GM21526 (cell line): ENCODE data around the gene RUNDC3A.
A peak's percentile ranks its signal among the peaks of the same experiment; 100 is the strongest.
"Not testable (repeated sequence)": the region's sequence is repeated elsewhere in the genome, so short reads cannot be mapped to it uniquely, and the experiment has no call there.

Source experiments
- ATAC-seq: cut with Tn5 transposase; IDR thresholded peaks from one replicate; pipeline ENCODE4 v1.9.1; 2021; ENCODE audit warnings: moderate library complexity; ENCODE audit not compliant: unreplicated experiment, low FRiP score

The RUNDC3A gene

DNA sequence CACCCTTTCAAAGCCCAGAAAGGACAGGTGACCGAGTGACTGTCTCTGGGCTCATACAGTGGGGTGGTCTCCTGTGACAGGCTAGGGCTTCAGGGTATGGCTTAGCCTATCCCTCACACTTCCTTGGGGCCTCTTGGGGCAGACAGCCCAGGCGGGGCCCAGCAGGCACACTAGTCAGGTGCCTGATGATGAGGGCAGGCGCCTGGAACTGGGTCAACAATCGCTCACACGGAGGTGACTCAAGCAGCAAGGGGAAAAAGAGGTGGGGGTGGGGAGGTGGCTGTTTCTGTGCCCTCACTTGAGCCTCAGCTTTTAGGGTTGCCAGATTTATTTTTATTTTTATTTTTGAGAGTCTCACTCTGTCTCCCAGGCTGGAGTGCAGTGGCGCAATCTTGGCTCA, 30.3 kb downstream of the RUNDC3A start:
- no peak for ATAC-seq

DNA sequence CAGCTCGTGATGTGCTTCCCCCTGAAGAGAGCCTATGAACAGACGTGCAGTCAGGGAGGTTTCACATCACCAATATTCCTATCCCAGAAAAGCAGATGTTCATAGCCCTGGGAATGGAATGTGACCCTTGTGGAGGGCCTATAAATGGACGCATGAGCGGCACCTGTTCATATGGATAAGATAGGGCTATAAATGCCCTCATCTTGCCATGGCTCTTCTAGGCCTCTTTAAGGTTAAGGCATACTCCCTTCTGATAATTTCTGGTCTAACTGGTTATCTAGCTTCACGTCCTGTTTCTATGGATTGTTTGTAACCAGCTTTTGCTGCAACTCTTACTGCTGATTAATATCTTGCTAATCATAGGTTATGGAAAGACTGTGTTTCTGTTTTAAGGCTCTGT, 32.2 kb downstream of the RUNDC3A start:
- ATAC-seq = not testable (repeated sequence)

DNA sequence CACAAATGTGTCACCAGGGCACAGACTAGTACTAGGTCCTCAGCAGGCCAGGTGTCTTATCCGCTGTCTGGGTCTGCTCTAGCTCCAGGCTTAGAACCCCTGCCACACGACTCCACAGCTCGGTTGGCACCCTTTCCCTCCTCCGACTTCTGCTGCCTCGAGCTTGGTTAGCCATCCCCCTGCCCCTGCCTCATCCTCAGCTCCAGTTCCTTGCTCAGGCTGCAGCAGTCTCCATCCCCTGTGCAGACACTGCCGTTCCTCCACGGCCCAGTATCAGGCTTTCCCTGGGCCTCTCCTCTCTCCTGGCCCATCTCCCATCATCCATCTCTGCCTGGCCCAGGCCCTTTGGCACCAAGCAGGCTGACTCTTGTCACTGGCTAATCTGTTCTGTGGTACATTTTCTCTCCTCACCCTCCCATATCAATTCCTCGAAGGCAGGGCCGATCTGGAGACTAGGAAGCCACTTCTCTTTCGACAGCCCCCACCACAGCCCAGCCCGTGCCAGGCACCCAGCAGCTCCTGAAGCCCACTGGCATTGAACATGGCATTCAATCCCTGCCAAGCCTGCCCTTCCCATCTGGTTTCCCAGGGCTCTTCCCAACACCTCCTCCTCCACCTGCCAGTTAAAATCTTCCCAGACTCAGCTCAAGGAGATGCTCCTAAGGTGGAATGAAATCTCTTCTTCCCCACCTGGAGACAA, 35.3 kb downstream of the RUNDC3A start:
- ATAC-seq = no peak

DNA sequence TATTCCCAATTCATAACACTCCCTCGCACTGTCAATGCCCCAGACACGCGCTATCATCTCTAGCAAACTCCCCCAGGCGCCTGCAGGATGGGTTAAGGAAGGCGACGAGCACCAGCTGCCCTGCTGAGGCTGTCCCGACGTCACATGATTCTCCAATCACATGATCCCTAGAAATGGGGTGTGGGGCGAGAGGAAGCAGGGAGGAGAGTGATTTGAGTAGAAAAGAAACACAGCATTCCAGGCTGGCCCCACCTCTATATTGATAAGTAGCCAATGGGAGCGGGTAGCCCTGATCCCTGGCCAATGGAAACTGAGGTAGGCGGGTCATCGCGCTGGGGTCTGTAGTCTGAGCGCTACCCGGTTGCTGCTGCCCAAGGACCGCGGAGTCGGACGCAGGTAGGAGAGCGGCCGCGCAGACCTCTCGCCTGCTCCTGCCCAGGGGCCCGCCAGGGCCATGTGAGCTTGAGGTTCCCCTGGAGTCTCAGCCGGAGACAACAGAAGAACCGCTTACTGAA, 36.6 kb downstream of the RUNDC3A start, which contains the start of gene GRN:
Gene GRN (plus strand): TSS at position 364 of the 515 bp plus-strand sequence. CDS start 3,863 bp downstream, outside the sequence.
- ATAC-seq = peak; percentile 46

DNA sequence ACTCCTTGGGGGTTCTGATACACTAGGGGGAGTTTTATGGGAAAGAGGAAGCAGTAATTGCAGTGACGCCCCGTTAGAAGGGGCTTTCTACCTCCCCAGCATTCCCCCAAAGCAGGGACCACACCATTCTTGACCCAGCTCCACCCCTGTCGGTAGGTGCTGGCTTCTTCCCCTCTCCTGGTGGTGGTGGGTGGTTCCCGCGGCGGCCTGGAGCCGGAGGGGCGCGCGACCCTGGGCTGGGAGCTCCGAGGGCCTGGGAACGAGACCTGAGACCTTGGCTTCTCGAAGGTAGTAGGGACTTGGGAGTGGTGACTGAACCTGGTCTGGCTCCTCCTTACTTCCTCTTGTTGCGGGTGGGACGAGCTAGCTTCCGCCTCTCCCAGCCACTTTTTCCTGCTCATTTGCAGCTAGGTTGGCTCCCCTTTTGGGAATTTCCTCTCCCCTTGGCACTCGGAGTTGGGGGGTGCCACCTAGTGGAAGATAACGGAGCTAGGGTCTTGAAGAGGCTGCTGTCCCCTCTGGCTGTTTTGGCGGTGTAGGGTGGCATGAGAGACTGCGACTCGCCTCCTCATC, 37.1 kb downstream of the RUNDC3A start:
- peak; percentile 12 for ATAC-seq

DNA sequence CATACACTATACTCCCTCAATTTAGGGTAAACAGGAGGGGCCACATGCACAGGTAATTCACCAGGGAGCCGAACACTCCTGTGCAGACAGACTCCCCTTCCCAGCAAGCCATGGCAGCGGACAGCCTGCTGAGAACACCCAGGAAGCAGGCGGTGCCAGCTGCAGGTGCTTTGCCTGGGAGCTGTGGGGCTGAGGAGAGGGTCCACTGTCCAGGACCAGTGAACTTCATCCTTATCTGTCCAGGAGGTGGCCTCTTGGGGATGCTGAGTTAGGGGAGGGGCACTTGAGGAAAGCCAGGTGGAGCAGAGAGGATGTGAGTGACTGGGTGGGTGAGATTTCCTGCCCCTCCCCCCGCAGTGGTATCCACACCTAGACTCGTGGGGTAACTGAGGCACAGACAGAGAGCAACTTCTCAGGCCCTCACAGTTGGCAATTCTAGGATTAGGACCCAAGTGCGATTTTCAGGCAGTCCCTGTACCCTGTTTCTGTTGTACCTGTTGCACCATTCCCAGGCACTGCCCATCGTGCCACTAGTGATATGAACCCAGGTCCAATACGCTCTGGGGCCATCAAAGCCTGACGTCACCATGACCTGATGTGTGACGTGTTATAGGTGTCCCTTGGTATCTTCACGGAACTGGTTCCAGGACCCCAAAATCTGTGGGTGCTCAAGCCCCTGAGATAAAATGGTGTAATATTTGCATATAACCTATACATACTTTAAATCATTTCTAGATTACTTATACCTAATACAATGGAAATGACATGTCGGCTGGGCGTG, 37.9 kb downstream of the RUNDC3A start:
- ATAC-seq = no peak

DNA sequence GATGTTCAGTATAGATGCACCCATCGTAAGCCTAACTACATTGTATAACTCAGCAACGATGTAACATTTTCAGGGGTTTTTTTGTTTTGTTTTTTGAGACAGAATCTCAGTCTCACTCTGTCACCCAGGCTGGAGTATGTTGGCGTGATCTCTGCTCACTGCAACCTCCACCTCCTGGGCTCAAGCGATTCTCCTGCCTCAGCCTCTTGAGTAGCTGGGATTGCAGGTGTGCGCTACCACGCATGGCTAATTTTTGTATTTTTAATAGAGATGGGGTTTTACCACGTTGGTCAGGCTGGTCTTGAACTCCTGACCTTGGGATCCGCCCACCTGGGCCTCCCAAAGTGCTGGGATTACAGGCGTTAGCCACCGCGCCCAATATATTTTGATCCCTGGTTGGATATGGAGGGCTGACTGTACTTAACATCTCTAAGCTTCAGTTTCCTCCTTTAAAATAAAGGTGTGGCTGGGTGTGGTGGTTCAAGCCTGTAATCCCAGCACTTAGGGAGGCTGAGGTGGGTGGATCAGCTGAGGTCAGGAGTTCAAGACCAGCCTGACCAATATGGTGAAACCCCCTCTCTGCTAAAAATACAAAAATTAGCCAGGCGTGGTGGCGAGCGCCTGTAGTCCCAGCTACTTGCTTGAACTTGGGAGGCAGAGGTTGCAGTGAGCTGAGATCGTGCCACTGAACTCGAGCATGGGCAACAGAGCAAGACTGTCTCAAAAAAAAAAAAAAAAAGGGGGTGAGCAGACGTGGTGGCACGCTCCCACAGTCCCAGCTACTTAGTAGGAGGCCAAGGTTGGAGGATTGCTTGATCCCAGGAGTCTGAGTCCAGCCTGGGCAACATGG, 39.0 kb downstream of the RUNDC3A start:
- ATAC-seq = not testable (repeated sequence)

DNA sequence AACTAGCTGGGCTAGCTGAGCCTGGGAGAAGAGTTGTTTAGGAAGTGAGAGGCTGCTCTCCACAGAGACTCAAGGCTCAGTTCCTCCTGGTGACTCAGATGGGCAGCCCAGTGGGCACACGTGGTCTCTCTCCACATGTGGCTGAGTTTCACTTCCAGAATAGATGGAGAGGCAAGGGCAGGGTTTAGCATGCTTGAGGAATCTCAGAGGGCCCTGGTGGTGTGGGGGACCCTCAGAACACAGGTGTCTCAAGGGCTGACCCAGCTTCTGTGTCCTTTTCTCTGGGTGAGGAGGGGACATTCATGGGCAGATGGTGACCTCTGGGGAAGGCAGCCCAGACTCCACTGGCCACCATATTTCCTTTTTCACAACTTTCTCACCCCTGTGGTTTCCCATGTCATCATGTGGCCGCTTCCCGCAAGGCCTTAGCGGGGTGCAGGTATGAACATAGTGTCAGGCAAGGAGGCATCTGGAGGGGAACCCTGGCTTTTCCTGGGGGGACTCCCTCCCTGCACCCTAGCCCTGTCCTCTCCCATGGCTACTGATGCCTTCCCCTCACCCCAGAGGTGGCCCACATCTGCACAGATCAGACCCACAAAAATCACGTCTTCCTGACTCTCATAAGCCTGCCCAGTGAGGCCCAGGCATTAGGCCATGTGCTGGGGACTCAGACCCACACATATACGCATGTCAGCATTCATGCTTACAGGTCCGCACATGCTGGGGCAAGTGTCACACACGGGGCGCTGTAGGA, 40.0 kb downstream of the RUNDC3A start:
- no peak for ATAC-seq

DNA sequence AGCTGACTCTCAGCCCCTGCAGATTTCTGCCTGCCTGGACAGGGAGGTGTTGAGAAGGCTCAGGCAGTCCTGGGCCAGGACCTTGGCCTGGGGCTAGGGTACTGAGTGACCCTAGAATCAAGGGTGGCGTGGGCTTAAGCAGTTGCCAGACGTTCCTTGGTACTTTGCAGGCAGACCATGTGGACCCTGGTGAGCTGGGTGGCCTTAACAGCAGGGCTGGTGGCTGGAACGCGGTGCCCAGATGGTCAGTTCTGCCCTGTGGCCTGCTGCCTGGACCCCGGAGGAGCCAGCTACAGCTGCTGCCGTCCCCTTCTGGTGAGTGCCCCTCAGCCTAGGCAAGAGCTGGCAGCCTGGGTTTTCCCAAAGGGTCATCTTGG, 40.6 kb downstream of the RUNDC3A start:
- ATAC-seq = no peak

DNA sequence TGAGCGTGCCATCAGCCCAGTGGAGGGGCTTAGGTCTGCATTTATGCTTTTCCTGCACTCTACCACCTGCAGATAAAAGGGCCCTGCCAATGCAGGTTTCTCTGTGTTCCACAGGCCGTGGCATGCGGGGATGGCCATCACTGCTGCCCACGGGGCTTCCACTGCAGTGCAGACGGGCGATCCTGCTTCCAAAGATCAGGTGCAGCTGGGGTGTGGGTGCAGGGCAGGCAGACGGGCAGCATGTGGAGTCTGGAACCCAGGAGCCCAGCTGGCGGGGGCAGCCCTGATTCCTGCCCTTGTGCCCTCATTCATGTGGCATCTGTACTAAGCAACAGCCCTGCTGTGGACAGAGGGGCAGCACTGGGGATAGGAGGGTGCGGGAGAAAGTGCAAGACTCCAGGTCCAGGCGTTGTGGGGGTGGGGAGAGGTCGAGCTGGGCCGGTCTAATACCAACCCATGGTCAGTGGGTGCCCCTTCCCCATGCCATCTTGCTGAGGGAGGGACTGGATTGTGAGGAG, 41.2 kb downstream of the RUNDC3A start:
- no peak for ATAC-seq

DNA sequence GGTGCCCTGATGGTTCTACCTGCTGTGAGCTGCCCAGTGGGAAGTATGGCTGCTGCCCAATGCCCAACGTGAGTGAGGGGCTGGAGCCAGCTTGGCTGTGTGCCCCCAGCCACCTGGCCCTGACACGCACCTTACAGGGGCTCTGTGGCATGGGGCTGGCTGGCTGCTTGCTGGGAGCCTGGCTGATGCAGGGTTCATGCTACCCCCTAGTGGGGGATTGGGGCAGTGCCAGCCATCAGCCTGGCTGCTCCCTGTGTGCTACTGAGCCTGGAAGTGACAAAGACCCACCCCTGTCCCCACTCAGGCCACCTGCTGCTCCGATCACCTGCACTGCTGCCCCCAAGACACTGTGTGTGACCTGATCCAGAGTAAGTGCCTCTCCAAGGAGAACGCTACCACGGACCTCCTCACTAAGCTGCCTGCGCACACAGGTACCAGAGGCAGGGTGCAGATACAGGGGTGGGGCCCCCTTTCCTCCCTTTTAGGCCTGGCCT, 42.4 kb downstream of the RUNDC3A start:
- ATAC-seq = no peak

DNA sequence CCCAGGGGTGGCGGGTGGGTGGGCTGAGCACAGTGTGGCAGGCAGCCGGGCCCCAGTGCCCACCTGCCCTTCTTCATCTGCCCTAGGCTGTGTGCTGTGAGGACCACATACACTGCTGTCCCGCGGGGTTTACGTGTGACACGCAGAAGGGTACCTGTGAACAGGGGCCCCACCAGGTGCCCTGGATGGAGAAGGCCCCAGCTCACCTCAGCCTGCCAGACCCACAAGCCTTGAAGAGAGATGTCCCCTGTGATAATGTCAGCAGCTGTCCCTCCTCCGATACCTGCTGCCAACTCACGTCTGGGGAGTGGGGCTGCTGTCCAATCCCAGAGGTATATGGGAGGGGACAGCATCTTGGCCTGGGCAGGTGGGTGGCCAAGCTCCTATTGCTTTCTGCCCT, 43.1 kb downstream of the RUNDC3A start:
- ATAC-seq = no peak

DNA sequence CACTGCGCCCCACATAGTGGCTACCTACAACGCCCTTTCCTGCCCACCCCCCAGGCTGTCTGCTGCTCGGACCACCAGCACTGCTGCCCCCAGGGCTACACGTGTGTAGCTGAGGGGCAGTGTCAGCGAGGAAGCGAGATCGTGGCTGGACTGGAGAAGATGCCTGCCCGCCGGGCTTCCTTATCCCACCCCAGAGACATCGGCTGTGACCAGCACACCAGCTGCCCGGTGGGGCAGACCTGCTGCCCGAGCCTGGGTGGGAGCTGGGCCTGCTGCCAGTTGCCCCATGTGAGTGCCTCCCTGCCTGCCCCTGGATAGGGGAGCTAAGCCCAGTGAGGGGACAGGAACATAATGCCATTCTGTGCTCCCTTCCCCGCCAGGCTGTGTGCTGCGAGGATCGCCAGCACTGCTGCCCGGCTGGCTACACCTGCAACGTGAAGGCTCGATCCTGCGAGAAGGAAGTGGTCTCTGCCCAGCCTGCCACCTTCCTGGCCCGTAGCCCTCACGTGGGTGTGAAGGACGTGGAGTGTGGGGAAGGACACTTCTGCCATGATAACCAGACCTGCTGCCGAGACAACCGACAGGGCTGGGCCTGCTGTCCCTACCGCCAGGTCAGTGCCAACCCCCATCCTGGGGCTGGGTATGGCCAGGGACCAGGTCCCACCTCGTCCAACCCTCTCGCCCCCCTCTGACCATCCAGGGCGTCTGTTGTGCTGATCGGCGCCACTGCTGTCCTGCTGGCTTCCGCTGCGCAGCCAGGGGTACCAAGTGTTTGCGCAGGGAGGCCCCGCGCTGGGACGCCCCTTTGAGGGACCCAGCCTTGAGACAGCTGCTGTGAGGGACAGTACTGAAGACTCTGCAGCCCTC, 43.8 kb downstream of the RUNDC3A start:
- ATAC-seq = no peak

DNA sequence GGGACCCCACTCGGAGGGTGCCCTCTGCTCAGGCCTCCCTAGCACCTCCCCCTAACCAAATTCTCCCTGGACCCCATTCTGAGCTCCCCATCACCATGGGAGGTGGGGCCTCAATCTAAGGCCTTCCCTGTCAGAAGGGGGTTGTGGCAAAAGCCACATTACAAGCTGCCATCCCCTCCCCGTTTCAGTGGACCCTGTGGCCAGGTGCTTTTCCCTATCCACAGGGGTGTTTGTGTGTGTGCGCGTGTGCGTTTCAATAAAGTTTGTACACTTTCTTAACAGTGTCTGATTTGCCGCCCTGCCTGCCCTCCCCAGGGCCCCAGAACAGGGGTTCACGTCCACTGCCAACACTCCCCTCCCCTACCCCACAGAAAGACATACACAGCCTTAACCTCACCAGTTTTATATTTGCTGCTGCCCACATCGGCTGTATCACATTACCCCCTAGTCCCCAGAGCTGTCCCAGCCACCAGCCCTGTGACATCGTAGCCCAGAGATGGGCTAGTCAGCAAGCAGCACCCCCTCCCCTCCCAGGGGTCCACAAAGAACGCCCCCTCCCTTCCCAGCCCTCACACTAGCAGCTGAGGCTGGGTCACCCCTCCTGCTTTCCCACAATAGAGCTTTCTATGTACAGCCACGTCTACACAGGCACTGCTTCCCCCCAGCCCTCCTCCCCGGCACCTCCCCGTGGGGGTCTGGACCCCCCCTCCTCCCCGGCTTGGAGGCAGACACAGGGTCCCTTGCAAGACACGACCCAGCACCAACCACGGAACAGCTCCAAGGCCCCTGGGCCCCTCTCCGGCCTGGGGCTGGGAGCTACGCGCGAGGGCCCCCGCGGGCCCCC, 44.6 kb downstream of the RUNDC3A start:
- no peak for ATAC-seq

DNA sequence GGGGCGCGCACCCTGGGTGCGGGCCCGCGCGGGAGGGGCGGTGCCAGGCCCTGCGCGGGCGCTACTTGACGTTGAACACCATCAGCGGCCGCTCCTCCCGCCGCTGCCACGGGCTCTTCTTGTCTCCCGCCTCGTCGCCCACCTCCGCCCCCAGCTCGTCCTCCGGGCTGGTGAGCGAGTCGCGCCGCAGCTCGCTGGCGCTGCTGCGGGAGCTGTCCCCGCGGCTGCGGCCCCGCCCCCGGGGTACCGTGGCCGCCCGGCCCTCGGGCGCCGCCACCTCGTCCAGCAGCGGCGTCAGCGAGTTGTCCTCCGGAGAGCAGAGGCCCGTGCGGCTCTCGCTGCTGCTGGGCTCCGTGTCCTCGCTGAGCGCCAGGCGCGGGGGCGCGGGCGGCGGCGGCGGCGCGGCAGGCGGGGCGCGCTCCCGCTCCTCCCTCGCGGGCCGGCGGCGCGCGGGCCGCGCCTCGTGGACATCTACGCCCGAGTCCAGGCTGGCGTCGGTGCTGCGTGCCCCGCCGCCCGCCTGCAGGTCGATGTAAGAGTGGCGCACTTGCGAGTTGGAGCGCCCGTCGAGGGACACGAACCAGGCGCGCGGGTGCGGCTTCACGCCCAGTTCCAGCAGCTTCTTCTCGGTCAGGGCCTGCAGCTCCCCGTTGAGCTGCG, 45.4 kb downstream of the RUNDC3A start:
- ATAC-seq = no peak

DNA sequence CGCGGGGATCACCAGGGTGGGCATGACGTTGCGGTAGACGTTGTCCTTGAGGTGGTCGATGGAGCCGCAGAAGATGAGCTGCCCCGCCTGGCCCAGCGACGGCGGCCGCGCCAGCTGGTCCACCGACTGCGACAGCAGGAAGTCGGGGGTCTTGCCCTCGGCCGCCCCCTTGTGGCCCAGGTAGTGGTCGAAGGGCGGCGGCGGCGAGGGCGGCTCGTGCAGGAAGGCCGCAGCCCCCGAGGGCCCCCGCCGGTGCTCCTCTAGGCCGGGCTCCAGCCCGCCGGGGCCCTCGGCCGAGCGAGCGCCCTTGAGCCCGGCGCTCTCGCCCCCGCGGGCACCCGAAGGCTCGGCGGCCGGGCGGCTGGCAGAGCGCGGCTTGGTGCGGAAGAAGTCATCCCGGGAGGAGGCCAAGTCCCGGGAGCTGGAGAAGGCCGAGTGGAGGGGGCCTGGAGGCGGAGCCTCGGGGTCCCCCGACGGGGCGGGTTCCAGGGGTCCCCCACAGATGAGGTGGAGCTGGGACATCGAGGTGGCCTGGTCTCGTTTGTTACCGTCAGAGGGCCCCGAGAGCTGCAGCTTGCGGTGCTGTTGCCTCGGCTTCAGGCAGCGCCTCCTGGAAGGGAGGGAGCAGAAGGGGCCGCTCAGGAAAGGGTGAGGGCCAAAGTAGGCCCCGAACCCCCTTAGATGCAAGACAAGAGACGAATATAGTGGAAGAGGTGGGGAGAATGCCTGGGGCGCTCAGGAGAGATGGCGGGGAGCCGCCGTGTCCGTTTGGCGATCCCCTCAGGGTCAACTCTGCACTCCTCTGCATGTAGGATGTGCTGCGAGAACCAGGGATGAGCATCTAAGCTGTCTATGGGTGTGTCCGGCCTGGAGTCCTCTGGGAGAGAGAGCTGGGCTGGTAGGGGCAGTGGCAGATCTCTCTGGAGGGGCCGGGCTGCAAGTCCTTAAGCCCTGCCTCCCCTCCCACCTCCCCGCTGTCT, 46.5 kb downstream of the RUNDC3A start:
- no peak for ATAC-seq
